Liver (tissue), 9 donors: ENCODE measurements around the gene CDK2AP2. TPM values are rescaled to one million over a fixed set of nuclear protein-coding genes. Genes with fewer than 3 reads are reported as not detected.

ENCODE experiments used
- DNase-seq: peaks from one replicate; pipeline ENCODE4 v3.0.0-alpha.2; 2017; ENCODE audit warnings: low spot score
- H3K27ac ChIP-seq, 2 donors: one replicate each; pipeline ENCODE4 v1.7.0; 2013; ENCODE audit warnings: inconsistent platforms in 2 of 2, low read length in 2 of 2, control low read depth in 1 of 2, low read depth in 1 of 2, mild to moderate bottlenecking in 1 of 2
- H3K27me3 ChIP-seq, 4 donors: one replicate each; pipeline versions ENCODE4 v1.6.1 to v1.7.0; 2013; ENCODE audit warnings: low read length in 3 of 4, inconsistent platforms in 1 of 4, mild to moderate bottlenecking in 1 of 4, moderate library complexity in 1 of 4; ENCODE audit not compliant: control insufficient read depth in 4 of 4, insufficient read depth in 4 of 4
- H3K36me3 ChIP-seq, 4 donors: one replicate each; pipeline versions ENCODE4 v1.6.1 to v1.7.0; 2013; ENCODE audit warnings: low read length in 3 of 4, mild to moderate bottlenecking in 3 of 4, low read depth in 1 of 4, moderate library complexity in 1 of 4; ENCODE audit not compliant: control insufficient read depth in 4 of 4, insufficient read depth in 3 of 4
- H3K4me1 ChIP-seq, 4 donors: one replicate each; pipeline versions ENCODE4 v1.6.1 to v1.7.0; 2013; ENCODE audit warnings: low read length in 3 of 4, mild to moderate bottlenecking in 3 of 4, moderate library complexity in 1 of 4; ENCODE audit not compliant: control insufficient read depth in 4 of 4, insufficient read depth in 4 of 4
- H3K4me3 ChIP-seq, 3 donors: one replicate each; pipeline versions ENCODE4 v1.6.1 to v1.7.0; 2013; ENCODE audit warnings: low read length in 3 of 3, control low read depth in 1 of 3, low read depth in 1 of 3, mild to moderate bottlenecking in 1 of 3
- H3K9ac ChIP-seq, 2 donors: one replicate each; pipeline ENCODE4 v1.7.0; 2013; ENCODE audit warnings: low read length in 2 of 2, mild to moderate bottlenecking in 2 of 2, moderate library complexity in 2 of 2, control low read depth in 1 of 2, low read depth in 1 of 2
- H3K9me3 ChIP-seq, 4 donors: one replicate each; pipeline versions ENCODE4 v1.6.1 to v1.7.0; 2013; ENCODE audit warnings: low read length in 3 of 4; ENCODE audit not compliant: control insufficient read depth in 4 of 4
- EGR1 ChIP-seq, 2 donors: IDR thresholded peaks; 2 replicates each; pipeline ENCODE4 v1.6.1; 2016 to 2018; ENCODE audit warnings: antibody characterized with exemption in 2 of 2, low read depth in 2 of 2
- FOXA1 ChIP-seq: IDR thresholded peaks from 2 replicates; pipeline ENCODE4 v1.6.1; 2016; ENCODE audit warnings: antibody characterized with exemption
- FOXA2 ChIP-seq: IDR thresholded peaks from 2 replicates; pipeline ENCODE4 v1.6.1; 2016; ENCODE audit warnings: antibody characterized with exemption
- GABPA ChIP-seq, 2 donors: IDR thresholded peaks in 1 of 2; conservative IDR thresholded peaks in 1 of 2; 2 replicates each; pipeline ENCODE4 v1.6.1; 2016; ENCODE audit warnings: antibody characterized with exemption in 2 of 2, mild to moderate bottlenecking in 1 of 2, moderate library complexity in 1 of 2
- HNF4A ChIP-seq, 2 donors: conservative IDR thresholded peaks; 2 replicates each; pipeline ENCODE4 v1.6.1; 2016; ENCODE audit warnings: antibody characterized with exemption in 2 of 2, mild to moderate bottlenecking in 2 of 2
- HNF4G ChIP-seq: IDR thresholded peaks from 2 replicates; pipeline ENCODE4 v1.6.1; 2016; ENCODE audit warnings: antibody characterized with exemption
- MAX ChIP-seq: IDR thresholded peaks from 2 replicates; pipeline ENCODE4 v1.6.1; 2016; ENCODE audit warnings: antibody characterized with exemption
- NR2F2 ChIP-seq: IDR thresholded peaks from 2 replicates; pipeline ENCODE4 v1.6.1; 2016; ENCODE audit warnings: antibody characterized with exemption
- RAD21 ChIP-seq, 2 donors: IDR thresholded peaks; 2 replicates each; pipeline ENCODE4 v1.6.1; 2016; ENCODE audit warnings: antibody characterized with exemption in 2 of 2, mild to moderate bottlenecking in 2 of 2
- REST ChIP-seq: IDR thresholded peaks from 2 replicates; pipeline ENCODE4 v1.6.1; 2016; ENCODE audit warnings: antibody characterized with exemption, mild to moderate bottlenecking
- RXRA ChIP-seq, 2 donors: IDR thresholded peaks; 2 replicates each; pipeline ENCODE4 v1.6.1; 2017 to 2018; ENCODE audit warnings: antibody characterized with exemption in 2 of 2, mild to moderate bottlenecking in 1 of 2
- SP1 ChIP-seq: IDR thresholded peaks from 2 replicates; pipeline ENCODE4 v1.6.1; 2018; ENCODE audit warnings: antibody characterized with exemption, mild to moderate bottlenecking
- TAF1 ChIP-seq: conservative IDR thresholded peaks from 2 replicates; pipeline ENCODE4 v1.6.1; 2016; ENCODE audit warnings: antibody characterized with exemption, mild to moderate bottlenecking
- YY1 ChIP-seq: IDR thresholded peaks from 2 replicates; pipeline ENCODE4 v1.6.1; 2016; ENCODE audit warnings: antibody characterized with exemption, mild to moderate bottlenecking
- ZBTB33 ChIP-seq: IDR thresholded peaks from 2 replicates; pipeline ENCODE4 v1.6.1; 2016; ENCODE audit warnings: antibody characterized with exemption
- whole genome bisulfite sequencing: extraction: QIAGEN DNeasy Blood & Tissue Kit; methylation state at CpG from one replicate; pipeline ENCODE4 v1.1.7; 2013; 5-methylcytosine and 5-hydroxymethylcytosine counted together
- polyA plus RNA-seq, 2 donors: library from polyadenylated mRNA; stranded (reverse) in 1 of 2; unstranded in 1 of 2; fragments of 200-250 nt in 1 of 2; fragments of >200 nt in 1 of 2; fragmentation: Nextera tagmentation in 1 of 2; extraction: Ambion mirVana in 1 of 2; gene quantifications; one replicate each; pipeline versions ENCODE4 v1.2.1 to v1.2.3, GENCODE V29; 2013 to 2015
- total RNA-seq, 2 donors: library from RNA; depleted of rRNA; stranded (reverse); fragments of >200 nt; gene quantifications; one replicate each; pipeline ENCODE4 v1.2.3, GENCODE V29; 2014
- TF ChIP-seq, protein P1 (sequence below): IDR thresholded peaks from 2 replicates; pipeline ENCODE4 v1.6.1; 2016; ENCODE audit warnings: antibody characterized with exemption
- TF ChIP-seq, protein P2 (sequence below): fragments of 150-350 bp; IDR thresholded peaks from 2 replicates; pipeline ENCODE4 v1.5.1; 2017; ENCODE audit warnings: improper control_type of control experiment, low read depth, low read length; ENCODE audit not compliant: missing input control
- donor health status: healthy.
- donor health status: healthy.
- donor health status: healthy.
- donor health status: healthy.
- donor health status: healthy.

The CDK2AP2 gene
- total and polyA plus RNA-seq, 4 donors: 14.1 to 126 (median 56.6) TPM

- DNase-seq: no peak
- H3K9me3 ChIP-seq: no peaks in the 10 kb centered on the region
- WGBS: 69% methylated on average over 7 of the region's 7 CpGs
- H3K36me3 ChIP-seq: no peaks in the 10 kb centered on the region
- no peak overlapping the region for H3K27ac ChIP-seq
- H3K4me3 ChIP-seq: no peak overlapping the region
- H3K9ac ChIP-seq: no peak overlapping the region
- peaks cover 5 to 21% (median 13%) of the 10 kb centered on the region in 4 donors for H3K4me1 ChIP-seq
- no peaks in the 10 kb centered on the region for H3K27me3 ChIP-seq
- TF ChIP-seq MAX: no peak
- no peak for TF ChIP-seq YY1
- TF ChIP-seq EGR1 (IDR thresholded peaks at IDR 0.05; ENCODE audit: low read depth in 2 of 2): no peak
- TF ChIP-seq RAD21 (IDR thresholded peaks at IDR 0.05): no peak
- TF ChIP-seq NR2F2: no peak
- no peak for TF ChIP-seq HNF4G
- no peak for TF ChIP-seq FOXA2
- TF ChIP-seq REST: no peak
- no peak for TF ChIP-seq HNF4A (conservative IDR thresholded peaks at IDR 0.05)
Measured at GRCh38 chr11:67472882-67473281, 35.1 kb downstream of the CDK2AP2 start.

- TF ChIP-seq, protein P1, sequence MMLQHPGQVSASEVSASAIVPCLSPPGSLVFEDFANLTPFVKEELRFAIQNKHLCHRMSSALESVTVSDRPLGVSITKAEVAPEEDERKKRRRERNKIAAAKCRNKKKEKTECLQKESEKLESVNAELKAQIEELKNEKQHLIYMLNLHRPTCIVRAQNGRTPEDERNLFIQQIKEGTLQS: no peak
- TF ChIP-seq SP1 (no peak), ZBTB33 (no peak), HNF4A (conservative IDR thresholded peaks at IDR 0.05) (no peak), FOXA2 (no peak), EGR1 (IDR thresholded peaks at IDR 0.05; ENCODE audit: low read depth in 2 of 2) (no peak), MAX (no peak), NR2F2 (no peak), REST (no peak), HNF4G (no peak), RXRA (IDR thresholded peaks at IDR 0.05) (no peak), TAF1 (no peak), GABPA (IDR thresholded peaks at IDR 0.05 in 1 of 2, conservative IDR thresholded peaks at IDR 0.05 in 1 of 2) (no peak), YY1 (no peak), FOXA1 (no peak)
- TF ChIP-seq, protein P2, sequence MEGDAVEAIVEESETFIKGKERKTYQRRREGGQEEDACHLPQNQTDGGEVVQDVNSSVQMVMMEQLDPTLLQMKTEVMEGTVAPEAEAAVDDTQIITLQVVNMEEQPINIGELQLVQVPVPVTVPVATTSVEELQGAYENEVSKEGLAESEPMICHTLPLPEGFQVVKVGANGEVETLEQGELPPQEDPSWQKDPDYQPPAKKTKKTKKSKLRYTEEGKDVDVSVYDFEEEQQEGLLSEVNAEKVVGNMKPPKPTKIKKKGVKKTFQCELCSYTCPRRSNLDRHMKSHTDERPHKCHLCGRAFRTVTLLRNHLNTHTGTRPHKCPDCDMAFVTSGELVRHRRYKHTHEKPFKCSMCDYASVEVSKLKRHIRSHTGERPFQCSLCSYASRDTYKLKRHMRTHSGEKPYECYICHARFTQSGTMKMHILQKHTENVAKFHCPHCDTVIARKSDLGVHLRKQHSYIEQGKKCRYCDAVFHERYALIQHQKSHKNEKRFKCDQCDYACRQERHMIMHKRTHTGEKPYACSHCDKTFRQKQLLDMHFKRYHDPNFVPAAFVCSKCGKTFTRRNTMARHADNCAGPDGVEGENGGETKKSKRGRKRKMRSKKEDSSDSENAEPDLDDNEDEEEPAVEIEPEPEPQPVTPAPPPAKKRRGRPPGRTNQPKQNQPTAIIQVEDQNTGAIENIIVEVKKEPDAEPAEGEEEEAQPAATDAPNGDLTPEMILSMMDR: no peak
- H3K4me1 ChIP-seq: peaks cover 15 to 39% (median 29%) of the 10 kb centered on the region in 4 donors
- DNase-seq: no peak
- no peaks in the 10 kb centered on the region for H3K36me3 ChIP-seq
- no peak overlapping the region for H3K27ac ChIP-seq
- H3K4me3 ChIP-seq: no peak overlapping the region
- no peak overlapping the region for H3K9ac ChIP-seq
- no peaks in the 10 kb centered on the region for H3K9me3 ChIP-seq
- 78% methylated on average over 8 of the region's 8 CpGs for WGBS
- H3K27me3 ChIP-seq: no peaks in the 10 kb centered on the region
Measured at GRCh38 chr11:67470337-67471002, 37.5 kb downstream of the CDK2AP2 start.
